HG03095 (cell line): ENCODE measurements around the gene POLR2E.

Source experiments
- ATAC-seq: cut with Tn5 transposase; IDR thresholded peaks from one replicate; pipeline ENCODE4 v1.9.1; 2021; ENCODE audit warnings: moderate library complexity; ENCODE audit not compliant: unreplicated experiment

The POLR2E gene

GRCh38 chr19:1111641-1112267 is 16.6 kb upstream of the POLR2E start:
- no peak for ATAC-seq

- no peak for ATAC-seq
Observed at GRCh38 chr19:1110809-1111640, 15.8 kb upstream of the POLR2E start.

DNA sequence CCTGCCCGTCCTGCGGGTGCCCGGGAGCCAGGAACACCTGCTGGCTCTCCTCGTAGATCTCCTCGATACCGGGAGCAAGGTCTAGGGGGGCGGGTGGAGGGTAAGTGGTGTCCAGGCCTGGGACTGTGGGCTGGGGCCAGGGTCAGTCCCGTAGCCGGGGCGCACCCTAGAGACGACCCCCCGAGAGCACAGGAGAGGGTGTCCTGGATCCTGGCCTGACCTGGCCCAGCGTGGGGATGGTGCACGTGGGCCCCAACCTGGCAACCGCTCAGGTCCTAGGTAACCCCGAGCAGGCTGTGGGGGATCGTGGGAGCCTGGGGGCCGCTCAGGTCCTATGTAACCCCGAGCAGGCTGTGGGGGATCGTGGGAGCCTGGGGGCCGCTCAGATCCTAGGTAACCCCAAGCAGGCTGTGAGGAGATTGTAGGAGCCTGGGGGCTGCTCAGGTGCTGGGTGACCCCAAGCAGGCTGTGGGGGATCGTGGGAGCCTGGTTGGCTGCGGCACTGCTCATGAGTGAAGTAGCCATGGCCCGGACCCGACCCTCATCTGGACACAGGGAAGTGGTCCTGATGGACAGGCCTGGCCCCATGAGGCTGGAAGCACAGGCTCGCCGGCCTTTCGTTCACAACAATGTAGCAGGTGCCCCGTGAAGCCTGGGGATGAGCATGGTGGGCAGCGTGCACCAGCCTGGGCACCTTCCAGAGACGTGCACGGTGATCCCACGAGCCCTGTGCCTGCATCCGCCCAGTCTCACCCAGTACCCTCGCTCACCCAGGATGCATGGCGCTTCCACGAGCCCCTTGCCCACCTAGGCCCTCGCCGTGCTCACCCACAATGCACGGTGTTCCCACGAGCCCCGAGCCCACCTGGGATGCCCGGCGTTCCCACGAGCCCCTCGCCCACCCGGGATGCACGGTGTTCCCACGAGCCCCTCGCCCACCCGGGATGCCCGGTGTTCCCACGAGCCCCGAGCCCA is 14.8 kb upstream of the POLR2E start:
- no peak for ATAC-seq

- no peak for ATAC-seq
Observed at GRCh38 chr19:1109032-1109551, 13.9 kb upstream of the POLR2E start.

- ATAC-seq = no peak
Observed at GRCh38 chr19:1108291-1109031, 13.3 kb upstream of the POLR2E start.

- ATAC-seq = no peak
Observed at GRCh38 chr19:1107661-1108261, 12.6 kb upstream of the POLR2E start.

DNA sequence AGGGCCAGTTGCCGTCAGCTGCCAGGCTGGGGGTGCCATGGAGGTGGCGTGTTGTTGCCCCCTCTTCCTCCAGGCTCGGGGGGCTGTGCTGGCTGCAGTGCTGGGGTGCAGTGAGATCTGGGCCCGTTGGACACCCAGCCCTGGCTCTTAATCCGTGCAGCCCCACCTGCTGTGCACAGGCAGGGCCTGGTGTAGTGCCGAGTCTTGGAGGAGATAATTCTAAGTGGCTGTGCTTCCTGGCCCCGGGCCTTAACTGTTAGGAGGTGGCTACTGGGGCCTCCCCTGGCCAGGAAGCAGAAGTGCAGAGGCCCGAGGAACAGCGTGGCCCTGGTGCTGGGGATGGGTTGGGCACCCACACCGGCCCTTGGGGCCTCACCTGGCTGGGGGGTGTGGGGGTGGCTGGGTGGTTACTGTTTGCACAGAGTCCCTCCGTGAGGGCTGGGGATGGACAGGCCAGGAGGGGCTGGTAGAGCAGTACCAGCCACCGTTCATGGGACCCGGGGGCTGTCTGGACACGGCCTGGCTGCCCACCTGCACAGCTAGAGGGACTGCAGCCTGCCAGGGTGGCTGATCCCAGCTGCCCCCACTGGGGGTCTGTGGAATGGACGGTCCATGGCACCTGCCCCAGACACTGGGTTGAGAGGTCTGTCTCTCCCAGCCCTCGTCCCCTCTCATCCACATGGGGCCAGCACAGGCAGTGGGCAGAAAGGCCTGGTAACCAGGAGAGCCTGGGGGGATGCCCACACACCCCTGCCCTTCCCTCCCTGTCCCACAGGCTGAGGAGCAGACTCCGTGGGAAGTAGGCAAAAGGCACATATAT is 11.9 kb upstream of the POLR2E start:
- ATAC-seq = no peak

GRCh38 chr19:1105873-1106840 is 11.0 kb upstream of the POLR2E start:
- no peak for ATAC-seq

DNA sequence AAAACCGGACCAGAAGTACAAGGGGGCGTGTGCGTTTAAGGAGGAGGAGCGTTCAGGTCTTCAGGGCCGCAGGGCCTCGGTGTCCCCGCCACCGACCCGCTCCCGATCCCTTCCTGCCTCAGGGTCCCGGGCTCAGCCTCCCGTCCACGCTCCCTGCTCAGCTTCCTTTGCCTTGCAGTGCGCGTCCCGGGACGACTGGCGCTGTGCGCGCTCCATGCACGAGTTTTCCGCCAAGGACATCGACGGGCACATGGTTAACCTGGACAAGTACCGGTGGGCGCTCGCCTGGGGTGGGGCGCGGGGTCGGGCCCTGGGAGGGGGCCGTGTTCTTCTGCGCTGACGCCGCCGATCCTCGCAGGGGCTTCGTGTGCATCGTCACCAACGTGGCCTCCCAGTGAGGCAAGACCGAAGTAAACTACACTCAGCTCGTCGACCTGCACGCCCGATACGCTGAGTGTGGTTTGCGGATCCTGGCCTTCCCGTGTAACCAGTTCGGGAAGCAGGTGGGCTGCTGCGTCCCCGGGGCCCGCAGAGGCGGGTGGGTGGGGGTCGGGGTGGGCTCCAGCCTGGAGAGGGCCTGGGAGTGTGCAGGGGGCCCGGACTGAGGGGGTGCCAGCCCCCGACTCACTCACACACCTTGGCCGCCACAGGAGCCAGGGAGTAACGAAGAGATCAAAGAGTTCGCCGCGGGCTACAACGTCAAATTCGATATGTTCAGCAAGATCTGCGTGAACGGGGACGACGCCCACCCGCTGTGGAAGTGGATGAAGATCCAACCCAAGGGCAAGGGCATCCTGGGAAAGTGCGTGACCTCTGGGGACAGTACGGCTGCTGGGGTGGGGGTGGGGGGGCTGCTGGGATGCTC is 10.1 kb upstream of the POLR2E start:
- no peak for ATAC-seq

GRCh38 chr19:1104311-1105007 is 9.3 kb upstream of the POLR2E start:
- no peak for ATAC-seq

- peak; percentile 50 for ATAC-seq
Observed at GRCh38 chr19:1103708-1104310, 8.6 kb upstream of the POLR2E start, which contains the start of gene GPX4. Gene GPX4, plus strand, starts transcription at chr19:1103994. Its CDS starts 50 bp downstream, at chr19:1104044.

DNA sequence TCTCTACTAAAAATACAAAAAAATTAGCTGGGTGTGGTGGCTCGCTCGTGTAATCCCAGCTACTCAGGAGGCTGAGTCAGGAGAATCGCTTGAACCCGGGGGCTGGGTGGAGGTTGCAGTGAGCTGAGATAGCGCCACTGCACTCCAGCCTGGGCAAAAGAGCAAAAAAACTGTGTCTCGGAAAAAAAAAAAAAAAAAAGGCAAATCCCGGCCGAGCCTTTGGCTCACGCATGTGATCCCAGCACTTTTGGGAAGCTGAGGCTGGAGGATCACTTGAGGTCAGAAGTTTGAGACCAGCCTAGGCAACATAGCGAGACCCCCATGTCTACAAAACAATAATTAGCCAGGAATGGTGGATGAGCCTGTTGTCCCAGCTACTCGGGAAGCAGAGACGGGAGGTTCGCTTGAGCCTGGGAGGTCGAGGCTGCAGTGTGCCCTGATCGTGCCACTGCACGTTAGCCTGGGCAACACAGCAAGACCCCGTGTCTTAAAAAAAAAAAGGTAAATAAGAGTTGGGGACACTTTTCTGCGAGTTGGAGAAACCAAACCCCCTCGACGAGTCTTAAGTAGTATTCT is 8.0 kb upstream of the POLR2E start:
- ATAC-seq = no peak

DNA sequence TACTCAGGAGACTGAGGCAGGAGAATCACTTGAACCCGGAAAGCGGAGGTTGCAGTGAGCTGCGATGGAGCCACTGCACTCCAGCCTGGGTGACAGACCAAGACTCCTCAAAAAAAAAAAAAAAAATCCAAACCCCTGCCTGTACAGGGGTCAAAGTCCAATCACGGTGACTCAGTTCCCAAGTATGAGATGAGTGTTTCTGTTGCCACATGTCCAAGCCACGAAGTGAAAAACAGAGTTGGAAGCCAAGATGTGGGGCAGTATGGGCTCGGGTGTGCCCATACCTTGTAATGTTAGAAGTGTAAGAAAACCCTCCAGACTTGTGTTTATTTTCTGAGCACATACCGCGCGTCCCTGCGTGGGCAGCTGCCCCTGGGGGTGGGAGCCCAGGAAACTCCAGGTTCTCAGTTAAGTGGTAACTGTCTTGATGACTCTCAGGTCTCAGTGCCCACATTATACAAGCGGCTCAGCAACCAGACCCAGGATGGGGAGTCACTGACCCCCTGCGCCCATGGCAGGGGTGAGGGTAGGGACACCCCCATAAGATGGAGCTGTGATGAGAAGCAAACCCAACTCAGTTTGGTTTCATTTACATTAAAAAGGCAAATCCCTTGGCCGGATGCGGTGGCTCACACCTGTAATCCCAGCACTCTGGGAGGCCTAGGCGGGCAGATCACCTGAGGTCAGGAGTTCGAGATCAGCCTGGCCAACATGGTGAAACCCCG is 7.4 kb upstream of the POLR2E start:
- ATAC-seq = no peak

- no peak for ATAC-seq
Observed at GRCh38 chr19:1101337-1101698, 6.1 kb upstream of the POLR2E start.
